ENCODE results near the gene MAP3K5.
"Not testable (repeated sequence)": the region's sequence is repeated elsewhere in the genome, so short reads cannot be mapped to it uniquely, and the experiment has no call there.

Gene MAP3K5

DNA sequence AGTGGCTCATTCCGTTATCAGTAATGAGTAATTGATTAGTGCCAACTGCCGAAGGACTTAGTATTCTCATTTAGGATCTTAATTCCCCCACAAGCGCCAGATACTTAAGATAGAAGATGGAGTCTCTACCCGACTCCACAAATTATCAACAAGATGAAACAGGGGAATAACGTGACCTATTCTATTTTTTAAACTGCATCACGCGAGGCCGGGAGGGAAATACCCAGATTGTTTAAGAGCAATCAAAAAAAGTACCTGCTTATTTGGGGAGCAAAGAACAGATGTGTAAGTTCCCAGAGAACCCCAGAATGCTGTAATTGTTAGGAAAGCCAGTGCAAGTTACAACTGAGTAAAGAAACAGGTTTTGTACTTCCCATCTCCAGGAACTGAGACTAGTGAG, 1.1 kb upstream of the MAP3K5 start:
- DNase-seq (ENCODE audit: low read depth, low spot score): no peak

DNA sequence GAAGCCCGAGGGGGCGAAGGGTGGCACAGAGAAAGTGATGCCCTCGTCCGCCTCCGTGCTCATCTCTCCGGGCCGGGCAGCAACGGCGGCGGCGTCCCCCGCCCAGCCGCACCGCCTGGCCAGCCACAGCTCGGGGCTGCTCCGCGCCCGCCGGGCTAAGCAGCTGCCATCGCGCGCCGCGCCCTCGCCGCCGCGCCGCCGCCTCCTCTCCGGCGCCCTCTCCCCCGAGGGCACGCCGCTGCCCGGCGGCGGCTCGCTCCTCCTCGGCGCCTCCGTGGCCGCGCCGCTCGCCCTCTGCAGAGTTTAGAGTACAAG, 225 bp downstream of the MAP3K5 start:
- no peak for DNase-seq (ENCODE audit: low read depth, low spot score)

DNA sequence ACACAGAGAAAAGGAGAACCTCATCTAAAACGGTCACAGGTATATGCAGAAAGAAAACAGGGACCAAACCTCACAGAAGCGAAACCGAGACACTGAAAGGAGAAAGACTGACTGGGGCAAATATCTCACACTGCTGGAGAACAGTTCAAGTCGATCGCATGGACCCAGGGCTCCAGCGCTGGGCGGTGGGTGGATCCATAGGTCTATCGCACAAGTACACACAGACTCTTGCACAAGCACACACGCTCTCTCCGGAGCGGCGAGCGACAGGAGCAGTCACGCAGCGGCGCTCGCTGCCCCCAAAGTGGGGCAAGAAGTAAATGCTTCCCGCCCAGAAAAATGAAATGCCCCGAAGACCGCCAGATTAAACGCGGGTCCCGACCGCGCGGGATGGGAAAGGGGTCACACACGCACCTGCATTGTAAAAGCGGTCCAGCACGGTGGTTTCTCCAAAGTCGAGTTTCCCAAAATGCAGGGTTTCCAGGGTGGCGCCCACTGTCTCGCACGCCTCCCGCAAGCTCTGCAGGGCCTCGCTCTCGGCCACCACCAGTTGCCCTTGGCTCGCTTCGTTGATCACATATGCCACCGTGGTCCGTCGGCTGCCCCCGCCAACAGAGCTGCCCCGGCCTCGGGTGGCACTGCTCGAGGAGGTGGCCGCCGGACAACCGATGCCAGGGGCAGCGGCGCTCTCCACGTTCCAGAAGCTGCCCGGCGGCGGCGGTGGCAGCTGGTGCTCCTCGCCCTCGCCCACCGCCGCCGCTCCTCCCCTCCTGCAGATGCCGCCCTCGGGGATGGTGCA, 782 bp downstream of the MAP3K5 start:
- no peak for DNase-seq (ENCODE audit: low read depth, low spot score)

DNA sequence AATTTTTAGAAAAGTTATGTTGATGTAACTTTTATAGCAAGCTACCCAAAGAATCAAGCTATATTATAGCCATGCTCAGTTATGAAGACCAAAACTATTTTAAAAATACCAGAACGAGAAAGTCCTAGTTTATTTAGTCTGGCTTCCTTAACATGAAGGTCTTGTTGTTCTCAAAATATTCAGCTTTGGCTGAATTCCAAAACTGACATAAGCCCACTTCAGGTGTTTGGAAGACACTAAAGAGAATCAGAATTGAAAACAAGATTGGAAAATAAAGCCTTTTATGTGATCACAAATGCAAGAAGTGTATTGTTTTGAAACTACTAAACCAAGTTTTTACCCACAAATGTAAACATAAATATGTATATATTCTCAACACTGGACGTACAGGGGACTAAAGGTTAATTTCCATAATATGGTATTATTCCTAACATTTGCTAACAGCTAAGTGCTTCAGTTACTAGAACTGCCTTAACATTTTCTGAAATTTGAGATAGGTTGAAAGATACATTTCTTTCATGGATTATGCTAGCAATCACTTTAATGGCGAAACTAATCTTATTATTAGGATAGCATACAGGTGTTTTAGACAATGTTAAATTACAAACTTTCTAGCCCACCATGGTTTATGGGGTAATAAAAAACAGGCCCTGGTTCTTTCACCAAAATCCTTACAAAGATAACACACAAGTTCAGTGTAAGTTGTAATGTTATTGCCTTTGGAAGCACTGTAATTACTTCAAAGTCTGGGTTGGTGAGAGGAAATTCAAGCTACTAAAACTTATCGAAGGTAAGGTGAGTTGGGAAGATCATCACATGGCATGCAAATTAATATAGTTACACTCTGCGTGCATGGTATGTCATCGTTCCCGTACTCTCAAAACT, 1.6 kb downstream of the MAP3K5 start:
- DNase-seq (ENCODE audit: low read depth, low spot score): no peak

DNA sequence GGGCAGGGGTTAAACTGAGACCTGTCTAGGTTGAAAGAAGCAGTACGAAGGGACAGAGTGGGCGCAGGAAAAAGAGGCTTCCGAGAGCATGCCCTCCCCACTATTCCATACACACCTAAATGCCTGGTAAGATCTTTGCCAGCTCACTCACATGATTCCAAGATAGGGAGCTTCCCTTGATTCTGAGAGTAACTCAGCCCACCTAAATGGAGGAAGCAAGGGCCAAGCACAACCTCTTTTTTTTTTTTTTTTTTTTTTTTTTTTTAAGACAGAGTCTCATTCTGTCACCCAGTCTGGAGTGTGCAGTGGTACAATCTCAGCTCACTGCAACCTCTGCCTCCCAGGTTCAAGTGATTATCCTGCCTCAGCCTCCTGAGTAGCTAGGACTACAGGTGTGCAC, 2.8 kb downstream of the MAP3K5 start:
- DNase-seq (ENCODE audit: low read depth, low spot score): not testable (repeated sequence)

DNA sequence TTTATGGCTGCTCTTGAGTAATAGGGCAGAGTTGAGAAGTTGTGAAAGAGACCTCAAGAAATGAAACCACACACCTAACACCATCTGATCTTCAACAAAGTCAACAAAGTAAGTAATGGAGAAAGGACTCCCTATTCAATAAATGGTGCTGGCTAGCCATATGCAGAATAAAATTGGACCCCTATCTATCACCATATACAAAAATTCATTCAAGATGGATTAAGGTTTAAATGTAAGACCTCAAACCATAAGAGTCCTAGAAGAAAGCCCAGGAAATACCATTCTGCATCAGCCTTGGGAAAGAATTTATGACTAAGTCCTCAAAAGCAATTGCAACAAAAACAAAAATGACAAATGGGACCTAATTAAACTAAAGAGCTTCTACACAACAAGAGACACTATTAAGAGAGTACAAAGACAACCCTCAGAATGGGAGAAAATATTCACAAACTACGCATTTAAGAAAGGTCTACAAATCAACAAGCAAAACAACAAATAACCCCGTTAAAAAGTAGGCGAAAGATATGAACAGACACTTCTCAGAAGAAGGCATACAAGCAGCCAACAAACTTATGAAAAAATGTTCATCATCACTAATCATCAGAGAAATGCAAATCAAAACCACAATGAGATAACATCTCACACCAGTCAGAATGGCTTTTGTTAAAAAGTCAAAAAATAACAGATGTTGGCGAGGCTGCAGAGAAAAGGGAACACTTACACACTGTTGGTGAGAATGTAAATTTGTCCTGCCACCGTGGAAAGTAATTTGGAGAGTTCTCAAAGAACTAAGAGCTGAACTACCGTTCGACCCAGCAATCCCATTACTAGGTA, 4.0 kb downstream of the MAP3K5 start:
- no peak for DNase-seq (ENCODE audit: low read depth, low spot score)

DNA sequence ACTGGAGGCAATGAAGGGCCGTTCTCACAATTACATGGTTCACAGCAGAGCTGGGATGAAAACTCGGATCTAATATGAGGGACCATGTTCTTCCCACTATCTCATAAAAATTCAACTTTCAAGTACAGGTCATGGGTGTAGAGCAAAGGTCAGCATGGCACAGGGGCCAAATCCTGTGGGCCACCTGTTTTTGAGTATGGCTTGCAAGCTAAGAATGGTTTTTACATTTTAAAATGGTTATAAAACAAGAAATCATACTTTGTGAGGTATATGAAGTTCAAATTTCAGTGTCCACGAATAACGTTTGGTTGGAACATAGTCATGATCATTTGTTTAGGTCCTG, 4.6 kb downstream of the MAP3K5 start:
- no peak for DNase-seq (ENCODE audit: low read depth, low spot score)

DNA sequence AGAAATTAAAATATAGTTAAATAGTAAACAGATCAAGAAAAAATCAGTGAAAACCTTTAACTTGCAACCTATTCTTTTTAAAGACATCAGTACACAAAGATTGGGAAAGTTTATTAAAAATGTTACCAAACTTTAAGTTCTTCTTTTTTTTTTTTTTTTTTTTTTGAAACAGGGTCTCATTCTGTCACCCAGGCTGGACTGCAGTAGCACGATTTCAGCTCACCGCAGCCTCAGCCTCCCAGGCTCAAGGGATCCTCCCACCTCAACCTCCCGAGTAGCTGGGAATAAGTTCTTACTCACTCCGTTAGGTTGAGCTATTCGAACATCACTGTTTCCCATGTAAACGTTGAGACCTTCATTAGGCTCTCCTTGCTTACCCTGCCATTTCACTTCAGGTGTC, 5.6 kb downstream of the MAP3K5 start:
- DNase-seq (ENCODE audit: low read depth, low spot score): no peak

DNA sequence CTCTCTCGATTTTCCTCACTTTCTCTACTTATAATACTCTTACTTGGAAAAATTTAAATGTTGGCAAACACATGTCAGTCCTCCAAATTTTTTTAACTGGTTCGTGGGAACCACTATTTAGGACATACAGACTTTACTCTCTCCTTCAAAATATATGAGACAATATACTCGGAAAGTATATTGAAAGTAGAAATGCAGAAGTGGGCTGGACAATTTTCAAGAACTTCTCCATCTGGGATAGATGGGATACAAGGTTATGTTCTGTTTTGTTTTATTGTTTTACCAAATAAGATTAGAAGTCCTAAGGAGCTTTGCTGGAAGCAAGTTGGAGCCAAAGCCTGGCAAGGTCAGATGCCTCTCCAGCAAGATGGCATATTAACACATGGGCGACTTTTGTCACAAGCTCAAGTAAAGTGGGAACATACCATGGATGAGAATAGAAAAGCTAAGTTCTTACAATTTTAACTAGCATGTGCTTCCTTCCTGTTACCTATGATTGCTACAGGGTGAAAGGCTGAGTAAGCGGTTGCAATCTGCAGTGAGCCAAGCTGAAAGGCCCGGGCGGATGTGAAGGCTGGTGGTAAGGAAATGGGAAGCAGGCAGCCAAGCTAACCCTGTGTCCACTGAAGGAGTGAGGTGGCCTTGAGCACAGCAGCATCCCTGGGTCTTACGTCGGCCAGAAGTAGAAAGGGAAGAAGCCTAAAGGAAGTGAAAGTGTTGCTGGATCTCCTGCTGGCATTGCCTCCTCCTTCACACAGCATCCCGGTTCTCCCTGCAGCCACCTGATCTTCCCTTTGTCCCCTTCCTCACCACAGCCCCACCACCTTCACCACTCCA, 7.1 kb downstream of the MAP3K5 start:
- DNase-seq (ENCODE audit: low read depth, low spot score): no peak

DNA sequence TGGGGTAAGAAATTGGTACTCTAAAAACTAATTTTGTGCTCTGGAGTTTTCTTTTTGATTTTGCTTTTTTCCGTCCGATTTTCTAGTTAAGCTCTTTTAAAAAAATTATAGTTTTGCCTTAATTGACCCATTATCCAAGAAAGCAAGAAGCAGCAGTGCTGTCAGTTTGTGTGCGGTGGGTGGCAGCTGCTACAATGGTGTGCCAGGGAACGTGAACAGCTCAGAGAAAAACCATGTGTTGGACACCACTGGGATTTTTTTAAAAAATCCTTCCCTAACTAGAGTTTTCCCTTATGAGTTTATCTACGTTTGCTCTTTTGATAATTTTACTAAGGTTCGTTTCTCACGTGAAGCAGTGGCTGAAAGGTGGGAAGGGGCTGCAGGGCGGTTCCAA, 8.0 kb downstream of the MAP3K5 start:
- no peak for DNase-seq (ENCODE audit: low read depth, low spot score)

DNA sequence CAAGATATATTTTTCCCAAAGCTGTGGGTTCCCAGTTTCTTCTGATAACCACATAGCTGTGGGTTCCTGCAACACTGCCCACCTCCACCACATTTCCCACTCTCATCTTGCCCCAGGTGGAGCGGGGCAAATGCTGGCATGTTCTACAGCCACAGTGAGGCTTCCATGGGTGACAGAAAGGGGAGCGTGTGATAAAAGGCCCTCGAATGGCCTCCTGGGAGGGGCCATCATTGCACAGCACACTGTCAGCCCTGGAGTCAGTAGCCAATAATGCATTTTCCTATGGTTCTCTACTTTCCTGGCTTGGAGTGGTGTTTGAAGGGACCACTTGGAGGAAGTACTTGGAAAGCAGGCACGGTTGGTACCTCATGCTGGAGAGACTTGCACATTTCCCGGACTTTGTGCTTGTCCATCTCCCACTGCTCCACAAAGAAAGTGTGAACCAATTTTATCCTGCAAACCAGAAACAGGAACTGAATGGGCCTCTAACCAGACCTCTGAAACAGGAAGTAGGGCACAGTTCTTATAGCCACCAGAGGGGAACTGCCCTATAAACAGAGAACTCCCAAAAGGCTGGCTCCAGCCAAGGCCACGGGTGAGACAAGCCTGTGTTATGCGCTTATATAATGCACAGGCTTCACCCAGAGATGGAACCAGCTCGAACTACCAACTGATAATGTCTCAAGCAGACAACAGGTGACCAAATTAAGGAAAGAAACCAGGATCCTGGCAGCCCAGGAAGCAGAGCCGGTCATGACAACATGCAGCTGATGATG, 8.6 kb downstream of the MAP3K5 start:
- no peak for DNase-seq (ENCODE audit: low read depth, low spot score)

DNA sequence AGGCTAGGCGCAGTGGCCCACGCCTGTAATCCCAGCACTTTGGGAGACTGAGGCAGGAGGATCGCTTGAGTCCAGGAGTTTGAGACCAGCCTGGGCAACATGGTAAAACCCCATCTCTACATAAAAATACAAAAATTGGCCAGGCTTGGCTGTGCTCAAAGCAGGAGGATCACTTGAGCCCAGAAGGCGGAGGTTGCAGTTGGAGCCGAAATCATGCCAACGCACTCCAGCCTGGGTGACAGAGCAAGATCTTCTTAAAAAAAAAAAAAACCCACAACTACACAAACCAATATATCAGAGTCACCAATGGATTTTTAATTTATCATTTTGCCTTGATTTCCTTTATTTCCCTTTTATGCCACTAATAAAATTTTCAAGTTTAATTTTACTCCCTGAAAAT, 9.3 kb downstream of the MAP3K5 start:
- no peak for DNase-seq (ENCODE audit: low read depth, low spot score)

DNA sequence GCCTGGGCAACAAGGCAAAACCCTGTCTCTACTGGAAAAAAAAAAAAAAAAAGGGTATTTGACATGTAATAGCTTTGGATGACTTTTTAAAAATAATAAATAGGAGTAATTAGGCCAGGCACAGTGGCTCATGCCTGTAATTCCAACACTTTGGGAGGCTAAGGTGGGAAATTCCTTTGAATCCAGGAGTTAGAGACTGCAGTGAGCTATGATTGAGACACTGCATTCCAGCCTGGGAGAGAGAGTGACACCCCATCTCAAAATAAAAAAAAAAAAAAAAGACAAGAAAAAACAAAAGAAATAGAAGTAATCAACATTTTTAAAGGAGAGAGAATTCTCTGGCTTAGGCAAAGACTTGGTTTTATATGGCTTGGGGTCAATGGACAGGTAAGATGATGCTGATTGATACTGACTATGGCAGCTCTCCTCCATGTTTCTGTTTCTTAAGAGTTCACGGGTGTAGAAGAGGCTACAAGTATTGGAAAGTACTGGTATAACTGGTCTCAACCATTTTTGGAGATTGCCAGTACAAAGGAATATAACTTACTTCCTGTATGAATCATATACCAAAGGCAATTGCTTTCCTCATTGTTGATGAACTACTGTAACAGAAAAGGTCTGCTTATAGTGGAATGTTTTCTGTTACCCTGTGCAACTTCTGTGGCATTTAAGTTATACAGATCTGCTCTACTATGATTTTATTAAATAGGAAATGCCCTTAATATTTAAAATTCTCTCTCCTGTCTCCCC, 10.1 kb downstream of the MAP3K5 start:
- no peak for DNase-seq (ENCODE audit: low read depth, low spot score)

DNA sequence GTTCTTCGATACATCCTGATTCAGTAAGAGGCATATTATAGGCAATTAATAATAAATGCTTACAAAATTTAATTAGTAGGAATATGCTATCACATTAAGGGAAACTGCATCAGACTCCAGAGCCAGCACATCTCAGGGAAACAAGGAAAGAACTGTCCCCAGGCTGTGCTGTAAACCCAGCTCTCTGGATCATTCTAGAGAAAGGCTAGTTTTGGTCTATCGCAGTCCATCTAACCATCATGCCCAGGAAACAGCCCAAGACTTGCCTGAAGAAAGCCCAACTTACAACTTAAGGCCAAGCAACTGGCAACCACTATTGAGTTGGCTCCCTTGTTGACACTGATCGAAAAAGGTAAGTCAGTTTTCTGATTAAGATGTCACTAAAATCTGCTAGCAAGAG, 11.3 kb downstream of the MAP3K5 start:
- no peak for DNase-seq (ENCODE audit: low read depth, low spot score)

DNA sequence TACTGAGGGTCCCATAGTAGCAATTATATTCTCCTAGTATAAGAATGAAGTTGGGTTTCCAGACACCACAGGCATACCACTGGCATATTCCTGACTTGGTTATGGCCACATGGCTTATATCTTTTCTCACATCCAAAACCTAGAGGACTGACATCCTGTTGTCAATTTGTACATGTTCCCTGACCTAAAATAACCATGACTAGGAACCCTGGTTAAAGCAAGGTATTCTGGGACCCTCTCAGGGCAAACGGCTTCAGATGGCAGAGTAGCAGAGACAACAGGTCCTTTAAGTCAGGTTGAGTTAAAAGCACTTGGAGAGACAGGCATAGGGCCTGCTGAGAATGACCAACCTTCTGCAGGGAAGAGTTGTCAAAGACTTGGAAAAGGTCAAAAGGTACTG, 12.6 kb downstream of the MAP3K5 start:
- no peak for DNase-seq (ENCODE audit: low read depth, low spot score)

DNA sequence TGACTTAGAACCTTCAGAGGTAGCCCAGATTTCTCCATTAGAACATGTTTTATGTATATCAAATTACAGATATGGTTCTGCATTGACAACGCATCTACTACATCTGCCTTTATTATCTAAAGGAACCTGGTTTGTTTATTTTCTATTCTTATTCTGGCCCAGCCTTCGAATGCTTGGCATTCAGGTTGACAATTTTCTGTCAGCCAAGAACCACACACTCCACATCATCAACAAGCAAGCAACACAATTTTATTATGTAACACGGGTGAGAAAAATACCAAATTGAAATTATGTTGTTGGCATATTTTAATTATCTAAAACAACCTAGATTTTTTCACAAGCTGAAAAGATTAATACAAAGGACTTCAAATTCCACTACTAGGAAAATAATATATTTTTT, 14.6 kb downstream of the MAP3K5 start:
- no peak for DNase-seq (ENCODE audit: low read depth, low spot score)

DNA sequence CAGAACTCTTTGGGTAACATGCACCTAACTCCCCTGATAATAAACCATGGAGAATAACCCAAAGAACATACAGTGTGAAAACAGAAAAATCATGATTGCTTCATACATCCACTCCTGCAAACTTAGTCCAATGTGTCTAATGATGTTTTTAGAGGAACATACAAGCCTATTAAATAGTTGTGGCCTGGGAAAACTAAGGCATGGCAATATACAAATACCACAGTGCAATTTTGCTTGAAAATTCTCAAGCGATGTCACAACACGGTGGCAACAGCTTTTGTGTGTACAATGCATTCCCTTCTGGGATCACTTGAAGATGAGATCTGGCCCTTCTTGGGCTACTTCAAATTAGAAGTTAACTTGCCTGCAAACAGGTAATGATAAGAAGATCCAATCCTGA, 16.7 kb downstream of the MAP3K5 start:
- DNase-seq (ENCODE audit: low read depth, low spot score): no peak

DNA sequence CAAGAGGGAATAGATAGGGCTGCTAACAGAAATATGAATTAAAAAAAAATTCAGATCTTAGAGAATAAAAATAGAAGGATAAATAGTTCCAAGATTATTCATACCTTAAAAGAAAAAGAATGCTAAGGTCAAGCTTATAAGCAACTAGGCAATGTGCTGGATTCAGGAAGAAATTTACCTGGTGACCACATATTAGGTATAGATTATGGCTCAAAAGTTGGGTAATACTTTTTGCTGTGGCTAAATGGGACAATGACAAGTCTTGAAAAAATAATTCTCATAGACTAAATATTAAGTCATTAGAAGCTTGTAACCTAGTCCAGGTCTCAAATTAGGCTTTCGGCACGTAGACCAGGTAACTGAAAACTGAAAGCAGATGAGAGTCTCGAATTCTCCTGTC, 17.2 kb downstream of the MAP3K5 start:
- DNase-seq (ENCODE audit: low read depth, low spot score): no peak

DNA sequence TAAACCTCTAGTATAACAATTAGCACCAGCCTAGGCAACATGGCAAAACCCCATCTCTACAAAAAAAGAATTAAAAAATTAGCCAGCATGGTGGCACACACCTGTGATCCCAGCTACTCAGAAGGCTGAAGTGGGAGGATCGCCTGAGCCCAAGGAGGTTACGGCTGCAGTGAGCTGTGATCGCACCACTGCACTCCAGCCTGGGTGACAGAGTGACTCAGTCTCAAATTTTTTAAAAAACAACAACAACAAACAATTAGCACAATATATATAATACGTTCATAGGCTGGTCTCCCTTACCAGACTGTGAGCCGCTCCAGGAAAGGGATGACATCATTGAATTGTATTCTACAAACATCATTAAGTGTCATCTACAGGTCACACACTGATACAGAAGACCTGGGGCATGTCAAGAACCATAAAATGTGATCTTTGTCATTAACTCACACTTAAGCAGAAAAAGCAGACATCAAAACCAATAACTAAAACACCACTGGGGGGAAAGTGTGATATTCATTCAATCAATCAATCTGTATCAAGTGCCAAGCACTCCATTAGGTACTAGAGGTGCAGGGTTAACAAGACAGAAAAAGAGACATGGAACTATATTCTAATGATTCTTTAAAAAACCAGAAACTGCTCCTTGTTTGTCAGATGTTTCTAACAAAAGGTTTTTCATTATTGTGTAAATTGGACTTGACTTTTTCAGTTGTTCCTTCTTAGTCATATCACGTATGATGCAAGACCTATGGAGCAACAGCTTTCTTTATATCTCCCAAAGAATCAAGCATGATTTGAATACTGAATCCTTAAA, 17.8 kb downstream of the MAP3K5 start:
- no peak for DNase-seq (ENCODE audit: low read depth, low spot score)
